Aorta (tissue), 5 donors: ENCODE measurements around the gene HIF3A. TPM values are rescaled to one million over a fixed set of nuclear protein-coding genes. Genes with fewer than 3 reads are reported as not detected.
"Not testable (repeated sequence)": the region's sequence is repeated elsewhere in the genome, so short reads cannot be mapped to it uniquely, and the experiment has no call there.

Experiments used
- ATAC-seq: fragments of 200-7000 bp; cut with Tn5 transposase; one replicate; pipeline ENCODE4 v1.9.1; 2022; ENCODE audit warnings: moderate library complexity; ENCODE audit not compliant: low FRiP score
- DNase-seq, 2 donors: peaks; one replicate each; pipeline ENCODE4 v3.0.0-alpha.2; 2020
- H3K27ac ChIP-seq, 2 donors: one replicate each; pipeline ENCODE4 v1.5.1; 2013; ENCODE audit warnings: low read length in 2 of 2, mild to moderate bottlenecking in 2 of 2, moderate library complexity in 2 of 2, control low read depth in 1 of 2, inconsistent platforms in 1 of 2, low read depth in 1 of 2
- H3K27me3 ChIP-seq, 2 donors: one replicate each; pipeline ENCODE4 v1.6.1; 2013; ENCODE audit warnings: control low read depth in 1 of 2, low read length in 1 of 2, mild to moderate bottlenecking in 1 of 2, moderate library complexity in 1 of 2; ENCODE audit not compliant: insufficient read depth in 2 of 2, control insufficient read depth in 1 of 2
- H3K36me3 ChIP-seq, 2 donors: one replicate each; pipeline ENCODE4 v1.6.1; 2013; ENCODE audit warnings: control low read depth in 1 of 2, low read length in 1 of 2, mild to moderate bottlenecking in 1 of 2; ENCODE audit not compliant: insufficient read depth in 2 of 2, control insufficient read depth in 1 of 2
- H3K4me1 ChIP-seq, 2 donors: one replicate each; pipeline ENCODE4 v1.6.1; 2013; ENCODE audit warnings: low read length in 2 of 2, control low read depth in 1 of 2, mild to moderate bottlenecking in 1 of 2, moderate library complexity in 1 of 2; ENCODE audit not compliant: insufficient read depth in 2 of 2, control insufficient read depth in 1 of 2
- H3K4me3 ChIP-seq, 2 donors: one replicate each; pipeline ENCODE4 v1.5.1; 2013; ENCODE audit warnings: low read length in 2 of 2, control low read depth in 1 of 2, mild to moderate bottlenecking in 1 of 2
- H3K9me3 ChIP-seq: one replicate; pipeline ENCODE4 v1.6.1; 2013; ENCODE audit warnings: mild to moderate bottlenecking, low read length; ENCODE audit not compliant: control insufficient read depth
- WGBS, 2 donors: extraction: QIAGEN DNeasy Blood & Tissue Kit; methylation state at CpG; one replicate each; pipeline ENCODE4 v1.1.7; 2013; 5-methylcytosine and 5-hydroxymethylcytosine counted together
- intact Hi-C, 2 donors: fragments of 100-400 bp; cut with DNase I; formaldehyde crosslinking; loops; one replicate each; pipeline versions ENCODE4 v1.14.2 to v1.15.0; 2022
- polyA plus RNA-seq, 2 donors: library from polyadenylated mRNA; stranded (reverse); fragments of 200-250 nt; gene quantifications; one replicate each; pipeline ENCODE4 v1.2.3, GENCODE V29; 2013
- total RNA-seq, 2 donors: library from RNA; stranded (reverse); fragmentation: NEBNext Ultra II Directional; extraction: Animal tissue kit (Norgen Biotek cat#: 25700); gene quantifications; one replicate each; pipeline ENCODE4 v1.2.1, GENCODE V29; 2021
- donor health status: healthy with polysubstance abuse.
- donor health status: Bipolar disorder and iron deficiency.
- donor health status: DM: no; HTN: no; CAD: no.
- donor health status: DM: no; HTN: no; CAD: no.
- donor health status: DM: yes; HTN: yes; CAD: no.

HIF3A gene
- total and polyA plus RNA-seq, 4 donors = 7.0 to 78.4 (median 46.5) TPM

DNA sequence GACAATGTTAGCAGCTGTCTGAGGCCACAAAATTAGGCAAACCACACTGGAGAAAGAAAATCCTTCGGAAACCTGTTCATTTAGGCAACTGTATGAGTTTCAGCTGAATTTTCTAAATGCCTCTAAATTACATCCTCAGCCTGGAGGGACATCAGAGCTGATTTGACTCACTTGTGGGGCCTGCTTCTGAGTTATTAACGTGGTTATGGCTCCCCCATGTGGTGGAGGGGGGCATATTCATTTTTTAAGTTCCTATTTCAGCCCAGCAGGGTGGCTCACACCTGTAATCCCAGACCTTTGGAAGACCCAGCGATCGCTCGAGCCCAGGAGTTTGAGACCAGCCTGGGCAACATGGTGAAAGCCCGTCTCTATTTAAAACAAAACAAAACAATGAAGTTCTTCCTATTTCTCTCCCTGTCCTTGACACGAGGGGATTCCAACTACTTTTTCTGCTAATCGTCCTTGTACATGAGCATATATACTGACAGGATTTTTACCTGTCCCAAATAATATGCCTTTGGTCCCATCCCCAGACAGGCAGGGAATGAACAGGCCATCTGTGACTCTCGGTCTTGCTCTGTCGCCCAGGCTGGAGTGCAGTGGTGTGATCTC, 31.5 kb upstream of the HIF3A start:
- H3K27me3 ChIP-seq = no peaks in the 10 kb centered on the region
- ATAC-seq (no peak), DNase-seq (no peak)
- H3K4me3 ChIP-seq = no peak overlapping the region
- intact Hi-C loops = loop anchor here (1.0 to 5.0 kb wide), 4 partner anchors 183 to 237 kb away; no protein-coding TSS in a partner anchor
- no peak overlapping the region for H3K27ac ChIP-seq
- H3K36me3 ChIP-seq = no peaks in the 10 kb centered on the region
- no peaks in the 10 kb centered on the region for H3K9me3 ChIP-seq
- no peaks in the 10 kb centered on the region for H3K4me1 ChIP-seq
- 17 to 19% methylated on average over 10 of the region's 10 CpGs for WGBS, 2 donors

GRCh38 chr19:46269101-46269500, 27.7 kb upstream of the HIF3A start:
- WGBS, 2 donors = 87 to 94% methylated on average over 7 of the region's 7 CpGs
- H3K27me3 ChIP-seq = no peaks in the 10 kb centered on the region
- no peaks in the 10 kb centered on the region for H3K4me1 ChIP-seq
- no peaks in the 10 kb centered on the region for H3K36me3 ChIP-seq
- no peak overlapping the region for H3K4me3 ChIP-seq
- no peak for DNase-seq
- intact Hi-C loops = loop anchor here in 1 of 2 donors (5.0 kb wide), 1 partner anchor 187 kb away; no protein-coding TSS in a partner anchor
- no peak for ATAC-seq
- no peaks in the 10 kb centered on the region for H3K9me3 ChIP-seq
- no peak overlapping the region for H3K27ac ChIP-seq

DNA sequence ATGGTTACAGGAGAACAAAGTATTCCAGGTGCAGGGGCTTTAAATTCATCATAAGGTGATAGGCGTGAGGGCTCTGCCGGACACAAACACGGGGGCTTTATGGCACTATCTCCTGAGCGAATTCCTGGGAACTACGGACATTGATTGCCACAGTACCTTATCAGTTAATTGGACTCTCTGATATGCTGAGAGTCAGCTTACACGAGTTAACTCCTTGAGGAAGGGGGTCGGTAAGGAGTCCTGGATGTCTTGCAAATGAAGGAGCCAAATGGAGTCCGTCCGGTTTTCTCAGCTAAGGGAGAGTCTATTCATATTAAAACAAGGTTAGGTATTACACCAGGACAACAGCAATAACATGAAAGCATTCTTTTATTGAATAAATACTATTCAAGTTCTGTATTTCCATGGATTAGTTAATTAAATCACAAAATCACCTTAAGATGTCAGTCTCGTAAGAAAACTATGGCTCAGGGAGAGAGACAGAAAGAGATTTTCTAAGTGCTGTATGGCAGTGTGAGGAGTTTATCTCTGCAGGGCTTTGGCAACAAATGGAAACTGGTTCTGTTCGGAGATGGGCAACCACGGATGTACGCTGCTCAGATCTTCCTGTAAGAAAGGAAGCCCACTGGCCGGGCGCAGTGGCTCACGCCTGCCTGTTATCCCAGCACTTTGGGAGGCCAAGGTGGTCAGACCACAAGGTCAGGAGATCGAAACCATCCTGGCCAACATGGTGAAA, 26.2 kb upstream of the HIF3A start:
- no peak overlapping the region for H3K4me3 ChIP-seq
- 52 to 58% methylated on average over 17 of the region's 17 CpGs for WGBS, 2 donors
- ATAC-seq (no peak), DNase-seq (no peak)
- no peak overlapping the region for H3K27ac ChIP-seq
- no peaks in the 10 kb centered on the region for H3K4me1 ChIP-seq
- no peaks in the 10 kb centered on the region for H3K27me3 ChIP-seq
- no peaks in the 10 kb centered on the region for H3K9me3 ChIP-seq
- intact Hi-C loops = no loop called here
- no peaks in the 10 kb centered on the region for H3K36me3 ChIP-seq

- intact Hi-C loops = no loop called here
- WGBS, 2 donors = 51 to 56% methylated on average over 8 of the region's 8 CpGs
- ATAC-seq (no peak), DNase-seq (no peak)
- Histone ChIP-seq H3K27ac (no peak overlapping the region), H3K9me3 (no peaks in the 10 kb centered on the region), H3K27me3 (no peaks in the 10 kb centered on the region), H3K4me3 (no peak overlapping the region), H3K36me3 (no peaks in the 10 kb centered on the region), H3K4me1 (no peaks in the 10 kb centered on the region)
Observed at GRCh38 chr19:46271481-46272197, 25.2 kb upstream of the HIF3A start.

GRCh38 chr19:46273931-46274330, 22.9 kb upstream of the HIF3A start:
- WGBS, 2 donors = 91 to 94% methylated on average over 6 of the region's 6 CpGs

DNA sequence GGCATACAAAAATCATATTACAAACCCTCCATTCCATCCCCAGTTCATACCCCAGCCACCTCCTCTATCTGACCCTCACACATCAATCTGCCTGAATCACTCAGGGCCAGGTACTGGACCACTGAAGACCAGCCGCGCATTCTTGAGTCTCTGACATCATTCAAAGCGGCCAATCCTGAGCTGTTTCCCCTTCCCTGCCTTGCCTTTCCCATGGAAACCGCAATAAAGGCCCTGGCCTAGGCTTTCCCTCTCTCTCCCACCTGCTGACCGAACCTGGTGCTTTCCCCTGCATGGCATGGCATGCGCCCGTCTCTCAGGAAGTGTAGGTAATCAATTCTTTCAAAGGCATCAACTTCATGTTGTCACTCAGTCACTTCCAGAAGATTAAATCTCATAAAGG, 17.7 kb upstream of the HIF3A start:
- intact Hi-C loops = no loop called here
- no peak for ATAC-seq
- Histone ChIP-seq H3K36me3 (no peaks in the 10 kb centered on the region), H3K27me3 (no peaks in the 10 kb centered on the region), H3K4me1 (no peaks in the 10 kb centered on the region), H3K4me3 (no peak overlapping the region), H3K27ac (no peak overlapping the region), H3K9me3 (no peaks in the 10 kb centered on the region)
- 85 to 90% methylated on average over 7 of the region's 7 CpGs for WGBS, 2 donors
- DNase-seq = no peak

More at GRCh38 chr19:46273931-46274330, 22.9 kb upstream of the HIF3A start:
- DNase-seq, intact Hi-C loops, H3K27ac ChIP-seq, H3K4me3 ChIP-seq, H3K9me3 ChIP-seq, H3K36me3 ChIP-seq, ATAC-seq, H3K27me3 ChIP-seq, H3K4me1 ChIP-seq: not testable (repeated sequence)

- 87 to 92% methylated on average over 4 of the region's 4 CpGs for WGBS, 2 donors
- Histone ChIP-seq H3K36me3 (no peaks in the 10 kb centered on the region), H3K4me3 (no peak overlapping the region), H3K27me3 (no peaks in the 10 kb centered on the region), H3K4me1 (no peaks in the 10 kb centered on the region), H3K9me3 (no peaks in the 10 kb centered on the region), H3K27ac (no peak overlapping the region)
- intact Hi-C loops = loop anchor here (5.0 kb wide), 2 partner anchors 114 to 229 kb away; no protein-coding TSS in a partner anchor
- DNase-seq = no peak
- peak; percentile 15 for ATAC-seq
Observed at GRCh38 chr19:46283771-46284170, 13.1 kb upstream of the HIF3A start.

GRCh38 chr19:46284635-46285034, 12.2 kb upstream of the HIF3A start:
- no peaks in the 10 kb centered on the region for H3K9me3 ChIP-seq
- no peak overlapping the region for H3K27ac ChIP-seq
- intact Hi-C loops = loop anchor here (5.0 kb wide), 2 partner anchors 113 to 228 kb away; no protein-coding TSS in a partner anchor
- WGBS, 2 donors = 84 to 88% methylated on average over 9 of the region's 9 CpGs
- H3K4me3 ChIP-seq = no peak overlapping the region
- no peaks in the 10 kb centered on the region for H3K36me3 ChIP-seq
- no peak for DNase-seq
- H3K27me3 ChIP-seq = no peaks in the 10 kb centered on the region
- H3K4me1 ChIP-seq = peaks cover 0 to 5% of the 10 kb centered on the region in 2 donors
- ATAC-seq = no peak
